ENCODE measurements around the gene SDK2.

GRCh38 chr17:73376636-73377035 lies 267.6 kb downstream of the SDK2 start:
- TF ChIP-seq KLF10 (tag by site-specific recombination; IDR thresholded peaks at IDR 0.05) (no peak), CTCF (tag by site-specific recombination; IDR thresholded peaks at IDR 0.05) (no peak), ZNF621 (tag by site-specific recombination; IDR thresholded peaks at IDR 0.05) (no peak), TCF7L2 (IDR thresholded peaks at IDR 0.05; ENCODE audit: borderline replicate concordance, low read depth, low read length) (no peak), ZNF645 (tag by site-specific recombination; IDR thresholded peaks at IDR 0.05) (no peak), ZNF561 (tag by site-specific recombination; IDR thresholded peaks at IDR 0.05; ENCODE audit: borderline replicate concordance) (no peak), ZNF837 (tag by site-specific recombination; IDR thresholded peaks at IDR 0.05) (no peak), ZNF274 (IDR thresholded peaks at IDR 0.05; ENCODE audit: low read length) (no peak), ZNF274 (tag by site-specific recombination; IDR thresholded peaks at IDR 0.05; ENCODE audit: borderline replicate concordance) (no peak), OVOL3 (tag by site-specific recombination; IDR thresholded peaks at IDR 0.05) (no peak)
